Testis (tissue), 2 donors: ENCODE results near the gene MLANA.

Experiments
- CTCF ChIP-seq, 3 experiments: fragments of 450-650 bp in 2 of 3; fragments of 200-600 bp in 1 of 3; sonication (generic) in 1 of 3; IDR thresholded peaks; one replicate each; pipeline ENCODE4 v1.5.1; 2016 to 2019; ENCODE audit warnings: antibody characterized with exemption in 3 of 3, mild to moderate bottlenecking in 2 of 3, moderate library complexity in 1 of 3
- POLR2A ChIP-seq: fragments of 450-650 bp; IDR thresholded peaks from one replicate; pipeline ENCODE4 v1.6.1; 2017; ENCODE audit warnings: antibody characterized with exemption, mild to moderate bottlenecking, moderate library complexity

DNA sequence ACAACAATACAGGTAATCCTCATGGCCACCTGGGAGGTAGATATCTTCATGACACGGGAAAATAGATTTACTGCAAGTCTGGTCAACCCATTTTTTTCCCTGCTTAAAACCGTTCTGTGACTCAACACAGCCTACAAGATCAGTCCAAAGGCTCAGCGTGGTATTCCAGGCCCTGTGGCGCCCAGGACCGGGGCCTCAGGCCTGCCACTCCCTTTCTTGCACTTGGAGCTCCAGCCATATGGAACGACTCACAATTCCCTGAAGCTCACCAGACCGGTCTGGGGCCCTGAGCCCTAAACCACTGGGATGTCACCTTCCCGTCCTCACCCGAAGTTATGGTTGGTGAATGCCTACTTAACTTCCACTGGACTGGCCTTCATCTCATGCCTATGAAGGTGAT is 6.5 kb upstream of the MLANA start:
- TF ChIP-seq POLR2A, result no peak
- no peak for TF ChIP-seq CTCF (IDR thresholded peaks at IDR 0.05)
